GM10266 (cell line): ENCODE data around the gene CHTF8.

Experiments used
- DNase-seq: peaks from one replicate; pipeline ENCODE4 v3.0.0; 2012; ENCODE audit errors: extremely low spot score
- CTCF ChIP-seq: IDR thresholded peaks from 2 replicates; pipeline ENCODE4 v1.5.1; 2012; ENCODE audit warnings: mild to moderate bottlenecking, low read depth; ENCODE audit not compliant: control insufficient read depth, insufficient read depth; ENCODE audit errors: missing control alignments

The CHTF8 gene

GRCh38 chr16:69169051-69169450 is 36.7 kb upstream of the CHTF8 start:
- no peak for TF ChIP-seq CTCF
- no peak for DNase-seq

- DNase-seq: no peak
- TF ChIP-seq CTCF: no peak
Observed at GRCh38 chr16:69166946-69167930, 34.9 kb upstream of the CHTF8 start.

GRCh38 chr16:69166221-69166833 is 33.9 kb upstream of the CHTF8 start:
- peak; percentile 63 for DNase-seq
- no peak for TF ChIP-seq CTCF

GRCh38 chr16:69165584-69165983 is 33.2 kb upstream of the CHTF8 start:
- no peak for DNase-seq
- TF ChIP-seq CTCF: no peak

GRCh38 chr16:69160192-69160591 is 27.8 kb upstream of the CHTF8 start:
- no peak for TF ChIP-seq CTCF

GRCh38 chr16:69157196-69157595 is 24.8 kb upstream of the CHTF8 start:
- DNase-seq: no peak
- TF ChIP-seq CTCF: no peak

More at GRCh38 chr16:69160192-69160591, 27.8 kb upstream of the CHTF8 start:
- no peak for DNase-seq
